Activated naive CD8-positive, alpha-beta T cell treated with anti-CD3 and anti-CD28 coated beads, Interleukin-2, amount 50 U/mL, for 24 hours (primary cell): ENCODE data around the gene CCDC107.

Source experiments
- ATAC-seq: fragments of 150-1000 bp; cut with Tn5 transposase; one replicate; pipeline ENCODE4 v1.10.0; 2021
- DNase-seq: peaks from one replicate; pipeline ENCODE4 v3.0.0; 2021
- H3K27ac Mint-ChIP-seq: one replicate; pipeline ENCODE4 v1.8.0; 2021; ENCODE audit warnings: mild to moderate bottlenecking, mixed read lengths
- H3K27me3 Mint-ChIP-seq: one replicate; pipeline ENCODE4 v1.8.0; 2021; ENCODE audit warnings: mixed read lengths
- H3K36me3 Mint-ChIP-seq: one replicate; pipeline ENCODE4 v1.8.0; 2021; ENCODE audit warnings: low read depth, mixed read lengths
- H3K4me1 Mint-ChIP-seq: one replicate; pipeline ENCODE4 v1.8.0; 2021; ENCODE audit warnings: mixed read lengths
- H3K4me3 Mint-ChIP-seq: one replicate; pipeline ENCODE4 v1.8.0; 2021; ENCODE audit warnings: mild to moderate bottlenecking, moderate library complexity, mixed read lengths
- H3K9me3 Mint-ChIP-seq: one replicate; pipeline ENCODE4 v1.8.0; 2021; ENCODE audit warnings: mixed read lengths

CCDC107 gene

DNA sequence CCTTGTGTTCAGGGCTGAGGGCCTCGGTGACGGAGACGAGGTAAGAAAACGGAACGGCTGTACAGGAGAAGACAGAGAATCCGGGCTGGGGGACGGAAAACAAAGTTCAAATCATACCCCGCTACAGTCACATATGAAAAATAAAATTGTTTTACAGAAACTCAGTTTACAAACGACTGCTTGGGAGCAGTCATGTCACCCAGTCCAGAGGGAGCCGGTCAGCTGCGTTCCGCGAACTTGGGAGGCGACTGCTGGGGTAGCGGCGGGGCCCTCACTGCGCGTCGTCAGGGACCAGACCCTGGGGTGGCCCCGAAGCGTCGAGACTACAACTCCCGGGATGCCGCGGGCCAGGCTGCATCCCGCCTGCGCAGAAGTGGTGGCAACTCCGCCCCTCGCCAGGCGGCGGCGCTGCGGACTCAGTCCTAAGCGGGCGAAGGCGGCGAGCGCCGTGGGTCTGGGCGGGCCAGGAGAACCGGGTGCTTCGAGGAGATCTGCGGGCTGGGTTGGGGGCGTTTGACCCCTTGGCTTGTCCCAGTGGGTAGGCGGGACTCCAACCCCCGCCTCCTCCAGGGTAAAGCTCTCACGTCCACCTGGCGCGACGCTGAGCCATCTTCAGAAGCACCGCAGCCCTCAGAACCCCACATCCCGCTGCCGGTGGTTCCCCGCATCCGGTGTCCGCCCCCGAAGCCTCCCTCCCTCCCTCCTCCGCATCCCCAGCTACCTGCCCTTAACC, 11.4 kb upstream of the CCDC107 start:
- DNase-seq (peak; percentile 94), ATAC-seq (peak; percentile 88)
- Mint-ChIP-seq H3K4me3 (peak overlapping the region; percentile 88), H3K27ac (peak overlapping the region; percentile 94), H3K9me3 (no peaks in the 10 kb centered on the region), H3K36me3 (peaks cover 10% of the 10 kb centered on the region), H3K27me3 (no peaks in the 10 kb centered on the region), H3K4me1 (peaks cover 67% of the 10 kb centered on the region)

DNA sequence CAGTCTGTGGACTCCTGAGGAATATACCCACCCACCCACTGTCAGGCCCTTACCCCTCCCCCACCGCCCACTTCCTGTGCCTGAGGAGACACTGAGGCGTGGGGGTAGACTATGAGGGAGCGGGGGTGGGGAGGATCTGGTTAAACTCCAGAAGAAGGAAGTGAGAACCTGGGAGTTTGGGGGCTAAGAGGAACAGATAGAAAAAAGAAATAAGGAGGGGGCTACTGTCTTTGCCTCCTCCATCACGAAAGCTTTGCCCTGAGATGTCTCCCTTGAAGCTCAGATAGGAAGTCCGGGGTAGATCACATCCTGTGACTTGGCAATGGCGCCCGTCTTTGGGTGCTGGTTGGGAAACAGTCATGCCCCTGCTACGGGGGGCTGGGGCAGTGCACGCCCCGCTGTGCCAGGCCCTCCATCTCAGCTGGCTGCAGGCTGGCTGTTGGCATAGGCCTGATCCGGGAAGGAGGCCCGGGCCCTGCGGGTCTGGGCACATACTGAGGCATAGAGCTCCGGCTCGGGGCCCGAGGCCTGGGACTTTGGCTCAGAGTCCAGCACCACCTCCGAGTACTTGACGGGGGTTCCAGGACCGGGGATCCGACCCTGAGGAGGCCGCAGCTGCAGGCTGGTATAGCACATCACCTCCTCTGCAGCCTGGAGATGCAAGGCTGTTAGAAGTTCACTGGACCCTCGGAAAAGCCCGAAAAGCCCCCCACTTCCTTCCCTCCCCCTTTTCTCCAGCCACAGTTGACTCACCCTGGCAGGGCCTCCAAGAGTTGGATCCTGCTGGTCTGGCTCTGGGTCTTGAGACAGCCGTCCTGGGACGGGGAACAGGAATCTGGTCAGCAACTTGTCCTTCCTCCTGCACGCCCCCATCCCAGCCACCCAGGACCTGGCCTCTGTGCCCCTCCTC, 8.4 kb upstream of the CCDC107 start:
- peak overlapping the region; percentile 94 for H3K27ac Mint-ChIP-seq
- no peaks in the 10 kb centered on the region for H3K27me3 Mint-ChIP-seq
- no peaks in the 10 kb centered on the region for H3K9me3 Mint-ChIP-seq
- no peak for ATAC-seq
- DNase-seq = peak; percentile 57
- peak overlapping the region; percentile 84 for H3K4me3 Mint-ChIP-seq
- no peaks in the 10 kb centered on the region for H3K36me3 Mint-ChIP-seq
- peaks cover 68% of the 10 kb centered on the region for H3K4me1 Mint-ChIP-seq

- H3K4me3 Mint-ChIP-seq = peak within 1 kb of the TSS; percentile 84
- DNase-seq = peak; percentile 67
- H3K9me3 Mint-ChIP-seq = no peaks in the 10 kb centered on the region
- H3K36me3 Mint-ChIP-seq = no peaks in the 10 kb centered on the region
- H3K27ac Mint-ChIP-seq = peak within 1 kb of the TSS; percentile 94
- peak; percentile 10 for ATAC-seq
- H3K27me3 Mint-ChIP-seq = no peaks in the 10 kb centered on the region
- H3K4me1 Mint-ChIP-seq = peaks cover 62% of the 10 kb centered on the region
Measured at GRCh38 chr9:35650341-35651158, 7.5 kb upstream of the CCDC107 start, which contains the start of gene SIT1. Gene SIT1 (minus strand): TSS chr9:35650931. CDS start chr9:35650853, 78 bp downstream.

DNA sequence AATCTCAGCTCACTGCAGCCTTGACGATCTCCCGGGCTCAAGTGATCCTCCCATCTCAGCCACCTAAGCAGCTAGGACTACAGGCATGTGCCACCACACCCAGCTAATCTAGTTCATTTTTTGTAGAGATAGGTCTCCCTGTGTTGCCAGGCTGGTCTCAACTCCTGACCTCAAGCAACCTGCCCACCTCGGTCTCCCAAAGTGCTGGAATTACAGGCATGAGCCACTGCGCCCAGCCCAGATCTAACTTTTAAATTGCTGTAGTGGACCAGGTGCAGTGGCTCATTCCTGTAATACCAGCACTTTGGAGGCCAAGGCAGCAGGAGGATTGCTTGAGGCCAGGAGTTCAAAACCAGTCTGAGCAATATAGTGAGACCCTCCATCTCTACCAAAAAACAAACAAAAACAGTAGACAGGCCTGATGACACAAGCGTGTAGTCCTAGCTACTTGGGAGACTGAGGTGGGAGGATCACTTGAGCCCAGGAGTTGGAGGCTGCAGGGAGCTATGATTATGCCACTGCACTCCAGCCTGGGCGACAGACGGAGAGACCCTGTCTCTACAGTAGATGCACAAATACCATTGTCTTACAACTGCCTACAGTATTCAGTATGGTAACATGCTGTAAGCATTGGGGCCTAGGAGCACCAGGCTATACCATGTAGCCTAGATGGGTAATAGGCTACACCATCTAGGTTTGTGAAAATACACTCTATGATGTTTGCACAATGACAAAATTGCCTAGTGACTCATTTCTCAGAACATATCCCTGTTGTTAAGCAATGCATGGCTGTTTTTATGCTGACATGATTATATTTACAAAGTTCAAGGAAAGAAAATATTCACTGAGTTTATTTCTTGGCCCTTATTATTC, 5.9 kb upstream of the CCDC107 start:
- Mint-ChIP-seq H3K27me3 (no peaks in the 10 kb centered on the region), H3K36me3 (no peaks in the 10 kb centered on the region), H3K4me1 (peaks cover 61% of the 10 kb centered on the region), H3K4me3 (no peak overlapping the region), H3K27ac (no peak overlapping the region), H3K9me3 (no peaks in the 10 kb centered on the region)
- ATAC-seq (no peak), DNase-seq (no peak)

DNA sequence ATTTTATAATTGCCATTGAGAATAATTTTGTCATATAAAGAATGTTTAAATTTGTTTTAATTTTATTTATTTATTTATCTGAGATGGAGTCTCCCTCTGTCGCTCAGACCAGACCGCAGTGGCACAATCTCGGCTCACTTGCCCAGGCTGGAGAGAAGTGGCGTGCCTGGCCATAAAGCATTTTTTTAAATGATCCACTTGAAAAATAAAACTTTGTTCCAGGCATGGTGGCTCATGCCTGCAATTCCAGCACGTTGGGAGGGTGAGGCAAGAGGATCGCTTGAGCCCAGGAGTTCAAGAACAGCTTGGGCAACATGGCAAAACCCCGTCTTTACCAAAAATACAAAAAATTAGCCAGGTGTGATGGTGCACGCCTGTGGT, 5.3 kb upstream of the CCDC107 start:
- no peak for DNase-seq
- Mint-ChIP-seq H3K4me3 (no peak overlapping the region), H3K27ac (no peak overlapping the region), H3K4me1 (peaks cover 61% of the 10 kb centered on the region), H3K36me3 (peaks cover 2% of the 10 kb centered on the region), H3K27me3 (peaks cover 2% of the 10 kb centered on the region), H3K9me3 (peaks cover 2% of the 10 kb centered on the region)
- no peak for ATAC-seq

- no peak for ATAC-seq
- H3K27ac Mint-ChIP-seq = no peak overlapping the region
- H3K36me3 Mint-ChIP-seq = peaks cover 4% of the 10 kb centered on the region
- no peak overlapping the region for H3K4me3 Mint-ChIP-seq
- H3K4me1 Mint-ChIP-seq = peaks cover 55% of the 10 kb centered on the region
- no peak for DNase-seq
- peaks cover 4% of the 10 kb centered on the region for H3K9me3 Mint-ChIP-seq
- peaks cover 5% of the 10 kb centered on the region for H3K27me3 Mint-ChIP-seq
Measured at GRCh38 chr9:35653611-35654010, 4.5 kb upstream of the CCDC107 start.

DNA sequence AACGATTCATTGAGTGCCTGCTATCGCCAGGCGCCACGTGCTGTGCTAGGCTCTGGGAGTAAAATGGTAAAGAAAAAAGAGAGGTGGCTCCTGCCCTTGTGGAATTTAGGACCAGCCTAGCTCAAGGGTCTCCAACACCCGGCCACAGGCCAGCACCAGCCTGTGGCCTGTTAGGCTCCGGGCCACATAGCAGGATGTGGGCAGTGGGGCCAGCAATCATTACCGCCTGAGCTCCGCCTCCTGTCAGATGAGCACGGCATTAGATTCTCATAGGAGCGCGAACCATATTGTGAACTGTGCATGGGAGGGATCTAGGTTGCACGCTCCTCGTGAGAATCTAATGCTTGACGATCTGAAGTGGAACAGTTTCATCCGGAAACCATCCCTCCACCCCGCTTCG, 1.7 kb upstream of the CCDC107 start:
- peaks cover 5% of the 10 kb centered on the region for H3K27me3 Mint-ChIP-seq
- ATAC-seq (no peak), DNase-seq (no peak)
- H3K36me3 Mint-ChIP-seq = peaks cover 24% of the 10 kb centered on the region
- H3K27ac Mint-ChIP-seq = peak overlapping the region; percentile 100
- H3K4me3 Mint-ChIP-seq = peak overlapping the region; percentile 86
- peaks cover 62% of the 10 kb centered on the region for H3K4me1 Mint-ChIP-seq
- H3K9me3 Mint-ChIP-seq = peaks cover 4% of the 10 kb centered on the region

- H3K27me3 Mint-ChIP-seq = peaks cover 5% of the 10 kb centered on the region
- H3K4me3 Mint-ChIP-seq = peak overlapping the region; percentile 86
- DNase-seq = no peak
- H3K9me3 Mint-ChIP-seq = peaks cover 4% of the 10 kb centered on the region
- peak overlapping the region; percentile 100 for H3K27ac Mint-ChIP-seq
- no peak for ATAC-seq
- H3K4me1 Mint-ChIP-seq = peaks cover 60% of the 10 kb centered on the region
- peaks cover 28% of the 10 kb centered on the region for H3K36me3 Mint-ChIP-seq
Measured at GRCh38 chr9:35656831-35657545, 1.1 kb upstream of the CCDC107 start.

DNA sequence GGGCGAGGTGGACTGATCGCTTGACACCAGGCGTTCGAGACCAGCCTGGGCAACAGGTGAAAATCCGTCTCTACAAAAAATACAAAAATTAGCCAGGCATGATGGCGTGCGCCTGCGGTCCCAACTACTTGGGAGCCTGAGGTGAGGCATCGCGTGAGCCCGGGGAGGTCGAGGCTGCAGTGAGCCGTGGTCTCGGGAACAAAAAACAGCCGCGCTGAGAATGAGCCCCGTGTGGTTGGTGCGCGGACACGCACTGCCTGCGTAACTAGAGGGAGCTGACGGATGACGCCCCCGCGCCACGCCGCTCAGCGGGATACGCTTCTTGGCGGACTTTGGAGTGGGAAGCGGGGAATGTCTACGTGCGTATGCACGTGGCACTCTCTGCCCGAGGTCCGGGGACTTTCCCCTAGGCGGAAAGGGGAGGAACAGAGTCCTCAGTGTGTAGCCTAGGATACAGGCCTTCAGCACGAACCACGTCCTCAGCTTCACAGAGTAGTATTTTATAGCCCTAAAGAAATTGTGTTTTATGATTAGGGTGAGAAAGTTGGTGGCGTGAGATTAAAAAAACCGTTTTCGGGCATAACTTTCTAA, 451 bp upstream of the CCDC107 start, which contains the start of gene RMRP:
Gene RMRP (minus strand): TSS at position 474 of the 591 bp plus-strand sequence.
- Mint-ChIP-seq H3K27ac (peak within 1 kb of the TSS; percentile 100), H3K36me3 (peaks cover 34% of the 10 kb centered on the region), H3K4me3 (peak within 1 kb of the TSS; percentile 86), H3K9me3 (peaks cover 4% of the 10 kb centered on the region), H3K4me1 (peaks cover 60% of the 10 kb centered on the region), H3K27me3 (peaks cover 5% of the 10 kb centered on the region)
- DNase-seq (peak; percentile 97), ATAC-seq (peak; percentile 97)

DNA sequence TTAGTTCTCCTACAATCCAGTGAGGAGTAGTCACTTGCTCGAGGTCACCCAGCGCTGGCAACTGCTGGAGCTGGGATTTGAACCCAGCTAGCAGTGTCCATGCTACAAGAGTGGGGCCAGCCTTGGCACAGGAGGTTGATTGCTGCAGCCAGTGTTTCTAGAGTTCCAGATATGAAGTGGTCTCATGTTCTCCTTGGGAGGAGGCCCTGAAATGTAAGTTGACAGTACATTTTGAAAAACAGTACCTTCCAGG, 802 bp downstream of the CCDC107 start:
- DNase-seq (no peak), ATAC-seq (no peak)
- Mint-ChIP-seq H3K27me3 (peaks cover 5% of the 10 kb centered on the region), H3K27ac (peak overlapping the region; percentile 100), H3K9me3 (peaks cover 4% of the 10 kb centered on the region), H3K4me3 (peak overlapping the region; percentile 86), H3K36me3 (peaks cover 35% of the 10 kb centered on the region), H3K4me1 (peaks cover 72% of the 10 kb centered on the region)

- no peak for DNase-seq
- no peak for ATAC-seq
- Mint-ChIP-seq H3K4me3 (peak overlapping the region; percentile 86), H3K27me3 (peaks cover 5% of the 10 kb centered on the region), H3K4me1 (peaks cover 76% of the 10 kb centered on the region), H3K9me3 (peaks cover 4% of the 10 kb centered on the region), H3K27ac (peak overlapping the region; percentile 100), H3K36me3 (peaks cover 35% of the 10 kb centered on the region)
Measured at GRCh38 chr9:35659340-35659739, 1.2 kb downstream of the CCDC107 start.

GRCh38 chr9:35660966-35661415, 2.9 kb downstream of the CCDC107 start:
- ATAC-seq (no peak), DNase-seq (no peak)
- Mint-ChIP-seq H3K4me1 (peaks cover 83% of the 10 kb centered on the region), H3K4me3 (no peak overlapping the region), H3K27me3 (peaks cover 5% of the 10 kb centered on the region), H3K27ac (no peak overlapping the region), H3K9me3 (peaks cover 4% of the 10 kb centered on the region), H3K36me3 (peaks cover 35% of the 10 kb centered on the region)
